GM21529 (cell line): ENCODE data around the gene POPDC3.
"Not testable (repeated sequence)": the region's sequence is repeated elsewhere in the genome, so short reads cannot be mapped to it uniquely, and the experiment has no call there.

ENCODE experiments used
- ATAC-seq: cut with Tn5 transposase; IDR thresholded peaks from one replicate; pipeline ENCODE4 v1.9.1; 2021; ENCODE audit not compliant: unreplicated experiment

POPDC3 gene

GRCh38 chr6:105196076-105196475 lies 16.3 kb upstream of the POPDC3 start:
- ATAC-seq: no peak

- ATAC-seq: no peak
Measured at GRCh38 chr6:105194591-105194990, 14.8 kb upstream of the POPDC3 start.

- no peak for ATAC-seq
Measured at GRCh38 chr6:105194106-105194505, 14.3 kb upstream of the POPDC3 start.

GRCh38 chr6:105193647-105194046 lies 13.8 kb upstream of the POPDC3 start:
- ATAC-seq: no peak

GRCh38 chr6:105192707-105193465 lies 13.1 kb upstream of the POPDC3 start:
- ATAC-seq: no peak

DNA sequence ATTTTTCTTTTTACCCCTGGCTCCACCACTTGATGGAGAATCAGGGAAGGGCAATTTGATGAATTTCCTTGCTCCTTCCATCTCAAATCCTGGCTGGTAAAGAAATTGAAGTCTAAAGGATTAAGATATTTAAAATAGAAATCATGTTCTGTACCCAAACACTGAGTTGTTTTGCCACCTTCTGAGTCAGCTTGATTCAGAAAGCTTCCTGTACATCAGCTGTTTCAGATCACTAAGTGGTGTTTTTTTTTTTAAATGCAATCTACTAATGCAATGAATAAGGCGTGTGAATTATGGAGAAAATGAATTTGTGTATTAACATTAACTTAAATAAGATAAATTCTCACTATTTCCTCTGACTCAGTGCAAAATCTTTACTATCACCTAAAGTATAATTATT lies 11.5 kb upstream of the POPDC3 start:
- no peak for ATAC-seq

- ATAC-seq: no peak
Measured at GRCh38 chr6:105189026-105189820, 9.4 kb upstream of the POPDC3 start.

DNA sequence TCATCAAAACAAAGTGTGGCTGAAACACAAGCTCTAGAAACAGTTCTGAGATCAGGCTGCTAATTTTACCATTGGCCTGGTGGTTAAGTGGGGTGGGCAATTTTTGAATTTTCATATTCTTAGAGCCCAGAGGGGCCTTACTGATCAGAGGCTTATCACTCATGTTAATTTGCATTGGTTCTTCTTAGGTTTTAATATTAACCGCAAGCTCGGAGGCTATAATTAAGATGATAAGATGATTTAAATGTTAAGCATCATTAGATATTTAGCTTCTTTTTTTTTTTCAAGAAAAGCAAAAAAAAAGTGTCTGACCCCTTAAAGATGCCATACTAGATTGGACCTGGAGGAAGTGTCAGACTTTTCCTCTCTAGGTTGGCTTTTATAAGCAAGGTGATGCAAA lies 8.4 kb upstream of the POPDC3 start:
- no peak for ATAC-seq

- ATAC-seq: no peak
Measured at GRCh38 chr6:105186576-105186975, 6.8 kb upstream of the POPDC3 start.

- no peak for ATAC-seq
Measured at GRCh38 chr6:105184921-105185320, 5.1 kb upstream of the POPDC3 start.

DNA sequence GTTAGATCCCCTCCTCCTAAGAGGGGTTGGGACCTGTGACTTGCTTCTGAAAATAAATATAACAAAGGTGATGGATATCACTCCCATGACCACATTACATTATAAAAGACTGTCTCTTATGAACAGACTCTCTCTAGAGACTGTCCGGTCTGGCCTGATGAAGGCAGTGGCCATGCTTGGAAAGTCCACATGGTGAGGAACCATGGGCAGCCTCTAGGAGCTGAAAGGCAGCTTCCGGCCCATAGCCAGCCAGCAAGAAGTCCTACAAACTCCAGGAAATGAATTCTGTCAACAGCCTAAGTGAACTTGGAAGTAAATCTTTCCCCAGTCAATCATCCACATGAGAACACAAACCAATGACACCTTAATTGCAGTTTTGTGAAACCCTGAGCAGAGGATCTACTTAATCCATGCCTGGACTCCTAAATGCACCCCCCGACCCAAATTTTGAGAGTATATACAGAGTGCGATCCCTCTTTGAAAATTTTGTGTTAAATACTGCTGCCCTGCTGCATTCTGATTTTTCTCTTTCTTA lies 2.2 kb upstream of the POPDC3 start:
- no peak for ATAC-seq

GRCh38 chr6:105178636-105179035 lies 1.2 kb downstream of the POPDC3 start:
- no peak for ATAC-seq

GRCh38 chr6:105178110-105178509 lies 1.7 kb downstream of the POPDC3 start:
- ATAC-seq: no peak

DNA sequence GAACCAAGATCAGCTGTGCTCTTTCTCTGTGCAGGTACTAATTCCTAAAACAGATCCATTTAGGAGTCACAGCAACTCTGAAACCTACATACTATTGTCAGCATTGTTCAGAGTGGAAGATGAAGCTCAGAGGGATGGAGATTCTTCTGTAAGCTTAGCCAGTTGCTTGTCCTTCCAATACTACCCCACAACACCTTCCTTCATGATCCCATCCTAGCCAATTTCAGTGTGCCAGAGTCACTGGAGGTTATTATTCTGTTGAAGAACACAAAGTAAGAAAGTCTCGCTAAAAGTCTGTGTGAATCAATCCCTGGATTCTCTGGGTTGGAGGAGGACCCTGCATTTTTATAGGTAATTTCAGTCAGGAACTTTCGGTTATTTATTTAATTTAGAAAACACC lies 2.3 kb downstream of the POPDC3 start:
- no peak for ATAC-seq

DNA sequence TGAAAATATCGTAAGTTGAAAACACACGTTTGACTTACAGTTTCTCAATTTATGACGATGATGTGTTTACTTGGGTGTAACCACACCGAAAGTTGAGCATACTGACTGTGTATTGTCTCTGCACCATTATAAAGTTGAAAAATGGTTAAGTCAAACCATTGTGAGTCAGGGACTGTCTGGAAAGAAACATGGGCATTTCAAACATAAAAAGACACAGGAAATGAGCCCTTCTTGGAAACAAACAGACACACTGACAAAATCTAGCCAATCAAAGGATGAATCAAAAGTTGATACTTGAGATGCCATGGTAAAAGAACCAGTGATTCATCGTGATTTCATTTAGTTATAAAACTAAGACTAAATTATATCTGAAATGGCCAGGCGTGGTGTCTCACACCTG lies 5.3 kb downstream of the POPDC3 start:
- ATAC-seq: no peak

DNA sequence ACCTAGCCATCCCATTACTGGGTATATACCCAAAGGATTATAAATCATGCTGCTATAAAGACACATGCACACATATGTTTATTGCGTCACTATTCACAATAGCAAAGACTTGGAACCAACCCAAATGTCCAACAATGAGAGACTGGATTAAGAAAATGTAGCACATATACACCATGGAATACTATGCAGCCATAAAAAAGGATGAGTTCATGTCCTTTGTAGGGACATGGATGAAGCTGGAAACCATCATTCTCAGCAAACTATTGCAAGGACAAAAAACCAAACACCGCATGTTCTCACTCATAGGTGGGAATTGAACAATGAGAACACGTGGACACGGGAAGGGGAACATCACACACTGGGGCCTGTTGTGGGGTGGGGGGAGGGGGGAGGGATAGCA lies 7.3 kb downstream of the POPDC3 start:
- ATAC-seq: not testable (repeated sequence)

DNA sequence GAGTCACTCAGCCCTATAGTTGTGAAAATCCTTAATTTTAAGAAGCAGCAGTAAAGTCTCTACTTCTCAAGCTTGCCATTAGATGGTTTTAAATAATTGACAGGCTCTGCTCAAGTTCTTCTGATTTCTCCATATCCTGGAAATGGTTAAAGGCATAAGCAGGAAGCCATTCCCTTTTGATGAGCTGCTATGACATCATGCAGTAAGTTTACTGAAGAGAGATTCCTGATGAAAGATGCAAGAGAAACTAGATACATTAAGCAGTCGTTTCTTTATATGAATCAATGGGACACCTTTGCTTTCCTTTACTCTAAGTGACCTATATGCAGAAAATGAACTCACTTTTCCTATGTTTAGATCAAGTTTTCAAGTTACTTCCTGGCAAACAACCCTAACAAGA lies 9.8 kb downstream of the POPDC3 start:
- no peak for ATAC-seq

DNA sequence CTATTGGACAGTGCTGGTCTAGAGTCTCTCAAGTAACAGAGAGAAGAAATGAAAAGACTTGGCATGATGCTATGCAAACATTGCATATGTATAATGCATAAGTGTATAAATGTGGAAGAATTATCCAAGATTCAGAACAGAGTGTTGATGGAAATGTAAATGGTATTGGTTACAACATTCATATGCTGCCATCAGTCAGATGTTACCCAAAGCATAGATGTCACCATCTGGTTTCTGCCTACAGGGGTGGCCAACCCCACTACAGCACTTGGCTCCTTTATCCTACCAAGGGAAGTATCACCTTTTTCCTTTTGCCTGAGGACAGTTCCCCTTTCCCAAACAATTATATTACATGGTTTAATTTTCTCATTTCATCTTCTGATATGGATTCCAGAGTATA lies 11.9 kb downstream of the POPDC3 start:
- no peak for ATAC-seq

DNA sequence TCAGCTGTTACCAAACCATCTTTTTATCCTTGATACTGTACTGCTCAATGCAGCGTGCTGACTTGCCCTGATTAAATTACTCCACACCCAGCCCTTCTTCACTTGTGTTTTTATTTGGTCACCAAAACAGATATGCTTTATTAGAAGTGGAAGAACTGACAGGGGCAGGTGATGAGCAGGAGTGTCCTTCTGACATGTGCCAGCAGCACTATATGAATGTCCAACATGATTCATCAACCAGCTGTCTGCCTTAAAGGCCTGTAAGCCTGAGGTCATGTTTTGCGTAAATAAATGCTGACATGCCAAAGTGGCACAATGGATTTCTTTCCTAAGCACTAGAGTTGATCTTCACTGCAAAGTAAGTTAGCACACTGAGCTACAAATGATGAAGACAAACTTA lies 15.4 kb downstream of the POPDC3 start:
- no peak for ATAC-seq

DNA sequence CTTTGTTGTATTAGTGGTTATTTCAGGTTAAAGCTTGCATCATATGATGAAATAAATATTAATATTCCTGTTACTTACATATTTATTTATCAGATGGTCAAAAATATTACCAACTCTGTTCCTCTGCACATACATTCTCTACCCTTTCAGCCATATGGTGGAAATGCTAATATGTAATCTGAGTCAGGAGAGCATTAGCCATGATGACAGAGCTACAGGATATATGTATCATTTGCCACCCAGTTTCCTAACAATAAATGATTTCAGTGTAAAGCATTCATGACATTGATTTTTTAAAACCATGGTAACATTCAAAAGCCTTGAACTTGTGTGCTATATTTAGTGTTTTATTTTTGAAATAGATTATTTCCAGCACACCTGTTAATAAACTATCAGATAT lies 16.6 kb downstream of the POPDC3 start:
- no peak for ATAC-seq

GRCh38 chr6:105162377-105162776 lies 17.4 kb downstream of the POPDC3 start:
- no peak for ATAC-seq

GRCh38 chr6:105161421-105161820 lies 18.4 kb downstream of the POPDC3 start:
- no peak for ATAC-seq
